HG03135 (cell line): ENCODE results near the gene DNAJC16.
"Not testable (repeated sequence)": the region's sequence is repeated elsewhere in the genome, so short reads cannot be mapped to it uniquely, and the experiment has no call there.

Source experiments
- ATAC-seq: cut with Tn5 transposase; IDR thresholded peaks from one replicate; pipeline ENCODE4 v1.9.1; 2021; ENCODE audit warnings: mild to moderate bottlenecking, moderate library complexity; ENCODE audit not compliant: unreplicated experiment

The DNAJC16 gene

DNA sequence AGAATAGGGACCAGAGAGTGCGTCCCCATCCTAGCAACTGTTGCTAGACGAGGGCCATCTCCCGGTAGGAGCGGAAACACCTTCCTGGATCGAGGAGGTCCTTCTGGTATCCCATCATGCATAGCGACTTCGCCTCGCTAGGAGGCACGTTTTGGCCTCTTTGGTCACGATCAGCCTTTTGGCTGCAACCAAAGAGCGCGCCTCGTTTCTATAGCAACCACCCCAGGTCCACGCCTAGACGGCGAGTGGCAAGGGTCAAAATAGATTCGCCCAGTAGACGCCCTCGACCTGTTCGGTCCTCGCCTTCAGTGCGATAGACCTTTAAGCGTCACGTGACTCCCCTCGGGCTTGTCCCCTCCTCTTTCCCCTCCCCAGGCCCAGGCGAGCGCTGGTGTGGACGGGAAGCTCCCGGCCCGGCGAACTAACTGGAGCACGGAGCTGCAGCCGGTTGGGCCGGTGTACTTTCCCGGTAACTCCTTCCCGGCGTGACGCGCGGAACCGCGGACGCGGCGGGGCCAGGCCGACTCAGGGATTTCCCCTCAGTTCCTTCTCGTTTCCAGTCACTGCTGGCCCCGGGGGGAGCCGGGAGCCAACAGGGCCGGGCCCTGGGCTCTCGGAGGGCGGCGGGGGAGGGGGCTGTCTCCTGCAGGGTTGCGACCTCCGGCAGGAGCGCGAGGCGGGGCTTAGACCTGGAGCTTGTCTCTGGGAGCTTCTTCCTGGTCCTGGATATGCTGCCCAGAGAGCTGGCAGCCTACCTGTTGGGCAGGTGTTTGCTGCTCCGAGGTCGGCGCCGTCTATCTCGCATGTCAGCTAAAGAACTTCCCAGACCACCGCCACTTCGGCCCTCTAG, at the start of gene DNAJC16:
Gene DNAJC16, plus strand, starts transcription at position 359 of the 850 bp plus-strand sequence. CDS start 2,258 bp downstream, outside the sequence.
- ATAC-seq: peak; percentile 60

DNA sequence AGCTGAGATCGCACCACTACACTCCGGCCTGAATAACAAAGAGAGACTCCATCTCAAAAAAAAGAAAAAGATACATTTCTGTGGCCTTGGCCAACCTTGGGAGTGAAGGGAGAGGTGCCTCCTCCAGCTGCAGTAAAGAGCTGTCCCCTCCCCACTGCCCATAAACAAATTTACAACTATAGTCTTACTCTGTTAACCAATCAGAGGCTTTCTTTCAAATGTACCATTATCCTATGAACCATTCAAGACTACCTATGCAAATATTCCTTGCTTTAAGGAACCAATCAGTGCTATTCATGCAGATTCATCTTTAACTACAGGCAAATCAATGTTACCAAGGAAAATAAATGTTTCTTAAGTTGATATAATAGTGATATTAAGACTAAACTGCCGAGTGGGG, 49.7 kb upstream of the DNAJC16 start:
- no peak for ATAC-seq

DNA sequence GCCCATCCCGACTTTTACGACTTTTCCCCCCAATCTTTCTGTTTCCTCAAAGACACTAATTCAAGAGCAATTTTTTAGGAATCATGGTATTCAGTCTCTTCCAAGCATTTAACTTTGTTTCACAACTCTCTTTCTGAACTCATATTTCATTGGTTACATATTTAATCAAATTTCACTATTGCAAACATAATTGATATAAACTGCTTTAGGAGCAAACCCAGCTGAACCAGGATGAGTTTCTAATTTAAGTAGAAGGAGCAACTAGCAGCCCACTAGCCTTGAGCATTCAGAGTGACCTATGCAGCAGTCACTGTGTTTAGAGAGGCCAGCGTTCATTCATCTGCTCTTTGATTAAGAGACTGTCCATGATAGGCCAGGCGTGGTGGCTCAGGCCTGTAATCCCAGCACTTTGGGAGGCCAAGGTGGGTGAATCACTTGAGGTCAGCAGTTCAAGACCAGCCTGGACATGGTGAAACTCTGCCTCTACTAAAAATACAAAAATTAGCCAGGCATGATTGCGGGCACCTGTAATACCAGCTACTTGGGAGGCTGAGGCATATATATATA, 48.9 kb upstream of the DNAJC16 start:
- no peak for ATAC-seq

DNA sequence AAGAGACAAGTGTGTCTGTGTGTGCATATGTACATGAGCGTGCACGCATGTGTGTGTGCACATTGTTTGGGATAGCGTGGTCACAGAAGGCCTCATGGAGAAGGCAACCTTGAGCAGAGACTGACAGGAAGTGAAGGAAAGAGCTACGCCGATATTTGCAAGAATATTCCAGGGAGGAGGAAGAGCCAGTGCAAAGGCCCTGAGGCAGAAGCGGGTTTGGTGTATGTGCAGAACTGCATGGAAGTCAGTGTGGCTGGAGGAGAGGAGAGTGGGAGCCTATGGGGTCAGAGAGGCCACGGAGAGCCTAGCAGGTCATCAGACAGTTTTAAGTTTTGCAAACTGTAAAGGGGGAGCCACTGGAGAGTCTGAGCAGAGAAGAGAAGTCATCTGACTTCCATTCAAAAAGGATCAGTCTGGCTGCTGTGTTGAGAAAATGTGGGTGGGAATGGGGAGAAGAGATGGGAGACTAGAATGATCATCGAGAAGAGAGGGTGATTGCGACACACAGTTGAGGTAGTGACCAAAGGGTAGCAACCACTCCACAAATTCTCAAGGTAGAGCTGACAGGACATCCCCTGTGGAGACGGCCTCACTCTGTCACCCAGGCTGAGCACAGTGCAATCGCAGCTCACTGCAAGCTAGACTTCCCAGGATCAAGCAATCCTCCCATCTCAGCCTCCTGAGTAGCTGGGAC, 46.8 kb upstream of the DNAJC16 start:
- ATAC-seq: no peak

DNA sequence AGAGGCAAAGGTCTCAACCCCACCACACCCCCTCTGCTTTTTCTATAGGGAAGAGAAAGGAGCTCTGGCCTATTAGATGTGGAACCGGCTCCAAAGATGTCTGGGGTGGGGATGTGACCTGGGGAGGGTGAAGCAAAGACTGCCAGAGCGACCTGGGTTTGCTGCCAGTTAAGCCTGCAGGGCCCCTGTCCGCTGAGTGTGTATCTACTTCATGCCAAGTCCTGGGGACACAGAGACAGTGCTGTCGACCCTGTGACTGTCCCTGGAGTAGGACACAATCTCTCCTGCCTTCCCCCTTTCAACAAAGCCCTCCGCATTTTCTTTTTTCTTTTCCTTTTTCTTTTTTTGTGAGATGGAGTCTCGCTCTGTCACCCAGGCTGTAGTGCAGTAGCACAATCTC, 44.2 kb upstream of the DNAJC16 start:
- not testable (repeated sequence) for ATAC-seq

DNA sequence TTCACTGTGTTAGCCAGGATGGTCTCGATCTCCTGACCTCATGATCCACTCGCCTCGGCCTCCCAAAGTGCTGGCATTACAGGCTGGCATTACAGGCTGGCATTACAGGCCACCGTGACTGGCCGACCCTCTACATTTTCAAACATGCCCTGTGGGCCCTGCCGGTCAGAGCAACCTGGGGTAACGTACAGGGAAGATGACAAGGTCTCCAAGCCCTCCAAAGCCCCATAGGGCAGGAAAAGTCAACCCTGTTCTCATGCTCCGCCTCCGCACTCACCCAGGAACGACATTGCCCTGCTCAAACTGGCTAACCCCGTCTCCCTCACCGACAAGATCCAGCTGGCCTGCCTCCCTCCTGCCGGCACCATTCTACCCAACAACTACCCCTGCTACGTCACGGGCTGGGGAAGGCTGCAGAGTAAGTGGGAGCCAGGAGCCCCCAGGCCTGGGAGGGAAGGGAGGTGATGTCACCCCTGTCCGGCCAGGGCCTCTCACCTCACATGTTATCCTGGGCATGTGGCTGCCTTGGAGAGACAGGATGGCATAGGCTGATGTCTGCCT, 43.6 kb upstream of the DNAJC16 start:
- ATAC-seq: not testable (repeated sequence)

DNA sequence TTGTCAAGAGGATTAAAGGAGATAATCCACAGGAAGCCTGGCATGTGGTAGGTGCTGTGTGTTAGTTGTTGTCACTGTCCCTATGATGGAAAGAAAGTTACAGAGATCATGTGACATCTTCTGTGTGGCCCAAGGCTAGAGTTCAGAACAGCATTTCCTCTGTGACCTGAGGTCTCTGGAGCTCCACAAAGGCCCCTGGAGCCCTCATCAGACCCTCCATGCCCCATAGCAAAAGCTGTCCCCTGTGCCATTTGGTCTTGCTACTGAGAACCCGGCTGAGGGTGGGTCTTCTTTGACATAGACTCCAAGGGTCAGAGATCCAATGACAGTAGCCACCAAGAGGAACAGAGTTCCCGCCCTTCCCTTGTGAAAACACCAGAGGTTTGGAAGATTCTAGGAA, 42.7 kb upstream of the DNAJC16 start:
- ATAC-seq: no peak

DNA sequence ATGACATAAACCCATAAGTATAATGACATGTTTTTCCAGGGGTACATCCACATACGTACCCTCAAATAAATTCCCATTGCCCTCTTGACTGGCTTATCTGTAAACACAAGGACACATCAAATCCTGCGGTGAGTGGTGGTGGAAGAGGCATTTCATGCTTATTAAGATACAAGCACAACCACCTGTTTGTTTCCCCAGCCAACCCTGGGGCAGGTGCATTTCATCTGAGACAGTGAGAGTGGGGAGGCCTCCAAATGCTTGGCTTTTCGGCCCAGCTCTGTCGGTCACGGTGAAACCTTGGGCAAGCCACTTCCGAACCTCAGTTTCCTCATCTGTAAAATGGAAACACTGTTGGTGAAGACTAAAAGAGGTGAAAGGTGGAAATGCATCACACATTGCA, 42.2 kb upstream of the DNAJC16 start:
- not testable (repeated sequence) for ATAC-seq

DNA sequence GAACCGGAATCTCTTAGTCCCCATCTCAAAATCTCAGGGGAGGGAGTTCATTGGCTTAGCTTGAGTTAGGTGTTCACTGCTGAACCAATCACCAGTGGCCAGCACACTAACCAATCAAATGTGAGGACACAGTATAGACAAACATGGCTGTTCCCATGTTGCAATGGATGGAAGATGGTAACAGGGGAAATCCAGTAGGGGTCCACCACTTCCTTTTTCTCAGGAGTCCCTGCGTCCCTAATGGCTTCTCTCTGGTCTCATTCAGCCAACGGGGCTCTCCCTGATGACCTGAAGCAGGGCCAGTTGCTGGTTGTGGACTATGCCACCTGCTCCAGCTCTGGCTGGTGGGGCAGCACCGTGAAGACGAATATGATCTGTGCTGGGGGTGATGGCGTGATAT, 41.0 kb upstream of the DNAJC16 start:
- no peak for ATAC-seq

DNA sequence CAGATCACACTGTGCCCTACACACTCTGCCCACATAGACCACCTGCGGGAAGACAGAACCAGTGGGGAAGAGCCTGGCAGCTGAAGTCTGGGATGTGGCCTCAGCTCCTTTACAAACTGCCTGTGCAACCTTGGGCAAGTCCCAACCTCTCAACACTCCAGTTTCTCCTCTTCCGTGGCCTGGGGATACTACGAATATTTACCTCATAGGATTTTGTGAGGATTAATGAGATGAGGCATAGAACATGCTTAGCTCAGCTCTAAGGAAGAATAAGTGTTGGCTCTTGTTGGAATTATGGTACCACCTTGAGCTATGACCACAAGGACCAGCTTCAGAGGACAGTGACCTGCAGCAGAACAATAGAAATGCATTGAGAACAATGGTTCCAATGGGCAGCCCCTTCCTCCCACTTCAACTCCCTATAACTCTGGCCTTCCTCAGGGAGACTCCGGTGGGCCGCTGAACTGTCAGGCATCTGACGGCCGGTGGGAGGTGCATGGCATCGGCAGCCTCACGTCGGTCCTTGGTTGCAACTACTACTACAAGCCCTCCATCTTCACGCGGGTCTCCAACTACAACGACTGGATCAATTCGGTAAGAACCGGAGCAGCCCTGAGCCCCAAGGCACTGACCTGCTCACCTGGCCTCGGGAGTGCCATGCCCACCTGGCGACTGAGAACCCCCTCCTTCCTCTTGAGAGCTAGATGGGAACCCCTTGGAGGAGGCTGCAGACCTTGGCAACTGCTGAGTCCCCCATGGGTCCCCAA, 39.6 kb upstream of the DNAJC16 start:
- not testable (repeated sequence) for ATAC-seq

DNA sequence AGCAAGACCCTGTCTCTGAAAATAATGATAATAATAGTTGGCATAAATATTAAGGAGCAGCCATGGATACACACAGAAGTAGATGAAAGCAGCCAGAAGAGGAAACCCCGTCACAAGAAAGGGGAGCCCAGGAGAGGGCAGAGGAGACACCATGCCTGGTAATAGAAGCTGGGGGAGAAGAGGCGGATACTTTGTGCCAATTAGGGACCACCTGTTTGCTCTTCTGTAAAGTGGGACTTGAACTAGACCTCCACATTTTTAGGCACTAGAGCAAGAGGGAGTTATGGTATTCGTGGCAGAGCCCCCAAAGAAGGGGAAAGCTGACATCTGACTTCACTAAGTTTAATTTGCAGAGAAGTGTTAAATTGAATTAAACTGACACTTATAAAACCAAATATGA, 38.3 kb upstream of the DNAJC16 start:
- no peak for ATAC-seq

DNA sequence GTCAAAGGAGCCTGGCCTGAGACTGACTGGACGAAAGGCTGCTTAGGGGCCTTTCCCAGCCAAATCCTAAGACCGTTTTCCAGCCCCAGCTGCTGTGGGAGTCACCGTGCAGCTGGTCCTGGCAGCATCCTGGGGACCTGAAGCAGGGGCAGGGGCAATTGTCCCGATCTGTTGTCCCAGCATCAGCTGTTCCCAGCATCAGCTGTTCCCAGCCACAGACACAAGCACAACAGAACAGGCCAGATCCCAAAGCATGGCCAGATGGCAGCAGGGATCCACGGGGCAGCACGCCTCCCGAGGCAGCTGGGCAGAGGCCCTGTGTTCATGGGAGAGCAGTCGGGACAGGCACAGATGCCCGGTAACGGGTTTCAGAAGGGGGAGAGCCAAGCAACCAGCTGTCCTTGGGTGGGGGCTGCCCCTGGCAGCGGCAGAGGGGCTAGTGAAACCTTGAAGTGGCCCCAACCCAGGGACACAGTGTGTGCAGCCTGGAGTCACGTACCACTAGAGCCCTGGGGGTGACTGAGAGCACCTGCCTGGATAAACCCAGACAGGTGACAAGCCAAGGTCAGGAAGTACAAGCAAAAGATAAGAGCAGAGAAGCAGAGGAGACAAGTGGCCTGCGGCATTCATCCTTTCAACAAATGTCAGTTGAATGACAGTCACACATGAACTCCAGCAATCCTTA, 37.5 kb upstream of the DNAJC16 start:
- ATAC-seq: no peak

DNA sequence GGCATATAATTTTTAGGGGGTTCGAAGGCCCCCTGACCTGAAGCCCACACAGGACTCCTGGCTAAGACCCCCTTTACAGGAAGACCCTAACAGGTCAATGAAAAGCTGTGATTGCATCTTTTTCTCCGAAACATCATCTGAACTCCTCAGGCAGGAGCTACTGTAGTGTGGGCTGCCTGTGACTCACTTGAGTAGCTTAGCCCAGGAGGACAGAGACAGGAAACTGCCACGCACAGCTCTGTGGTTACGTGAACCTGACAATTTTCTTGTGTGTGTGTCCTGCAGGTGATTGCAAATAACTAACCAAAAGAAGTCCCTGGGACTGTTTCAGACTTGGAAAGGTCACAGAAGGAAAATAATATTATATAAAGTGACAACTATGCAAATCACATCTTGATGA, 35.6 kb upstream of the DNAJC16 start:
- not testable (repeated sequence) for ATAC-seq

DNA sequence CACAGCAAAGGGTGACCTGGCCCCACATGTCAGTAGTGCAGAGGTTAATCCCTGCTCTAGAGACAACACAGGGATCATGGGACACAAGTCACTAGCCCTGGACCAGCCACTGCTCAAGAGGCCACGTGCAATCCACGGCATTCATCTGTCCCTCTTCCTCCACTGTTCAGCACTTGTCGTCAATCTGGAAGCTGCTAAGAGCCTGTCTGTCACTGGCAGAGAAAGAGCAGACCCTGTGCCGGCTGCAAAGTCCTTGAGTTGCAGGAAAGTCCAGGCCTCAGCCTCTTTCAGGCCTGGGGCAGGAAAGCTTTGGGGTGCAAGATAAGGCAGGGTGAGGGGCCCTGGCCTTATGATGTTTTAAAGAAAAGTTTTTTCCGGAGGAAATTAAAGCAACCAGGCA, 34.1 kb upstream of the DNAJC16 start:
- ATAC-seq: no peak

DNA sequence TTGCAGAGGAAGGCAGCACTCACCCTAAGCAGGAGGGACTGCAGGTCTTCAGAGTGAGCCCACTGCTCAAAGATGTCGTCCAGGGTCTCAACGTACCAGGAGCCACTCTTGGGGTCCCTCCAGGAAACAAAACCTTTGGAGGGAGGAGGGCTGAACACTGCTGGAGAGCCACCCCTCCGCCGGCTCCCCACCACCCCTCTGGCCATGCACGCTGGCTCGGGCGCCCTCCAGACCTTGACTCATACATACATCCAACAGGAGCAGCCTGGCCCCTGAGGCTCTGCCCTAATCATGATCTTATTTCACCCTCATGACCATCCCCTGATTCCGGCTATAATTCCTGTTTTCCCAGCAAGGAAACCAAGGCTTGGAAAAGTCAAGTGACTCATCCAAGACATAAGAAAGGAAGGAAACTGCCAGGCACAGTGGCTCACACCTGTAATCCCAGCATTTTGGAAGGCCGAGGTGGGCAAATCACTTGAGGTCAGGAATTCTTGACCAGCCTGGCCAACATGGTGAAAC, 32.7 kb upstream of the DNAJC16 start:
- ATAC-seq: no peak

DNA sequence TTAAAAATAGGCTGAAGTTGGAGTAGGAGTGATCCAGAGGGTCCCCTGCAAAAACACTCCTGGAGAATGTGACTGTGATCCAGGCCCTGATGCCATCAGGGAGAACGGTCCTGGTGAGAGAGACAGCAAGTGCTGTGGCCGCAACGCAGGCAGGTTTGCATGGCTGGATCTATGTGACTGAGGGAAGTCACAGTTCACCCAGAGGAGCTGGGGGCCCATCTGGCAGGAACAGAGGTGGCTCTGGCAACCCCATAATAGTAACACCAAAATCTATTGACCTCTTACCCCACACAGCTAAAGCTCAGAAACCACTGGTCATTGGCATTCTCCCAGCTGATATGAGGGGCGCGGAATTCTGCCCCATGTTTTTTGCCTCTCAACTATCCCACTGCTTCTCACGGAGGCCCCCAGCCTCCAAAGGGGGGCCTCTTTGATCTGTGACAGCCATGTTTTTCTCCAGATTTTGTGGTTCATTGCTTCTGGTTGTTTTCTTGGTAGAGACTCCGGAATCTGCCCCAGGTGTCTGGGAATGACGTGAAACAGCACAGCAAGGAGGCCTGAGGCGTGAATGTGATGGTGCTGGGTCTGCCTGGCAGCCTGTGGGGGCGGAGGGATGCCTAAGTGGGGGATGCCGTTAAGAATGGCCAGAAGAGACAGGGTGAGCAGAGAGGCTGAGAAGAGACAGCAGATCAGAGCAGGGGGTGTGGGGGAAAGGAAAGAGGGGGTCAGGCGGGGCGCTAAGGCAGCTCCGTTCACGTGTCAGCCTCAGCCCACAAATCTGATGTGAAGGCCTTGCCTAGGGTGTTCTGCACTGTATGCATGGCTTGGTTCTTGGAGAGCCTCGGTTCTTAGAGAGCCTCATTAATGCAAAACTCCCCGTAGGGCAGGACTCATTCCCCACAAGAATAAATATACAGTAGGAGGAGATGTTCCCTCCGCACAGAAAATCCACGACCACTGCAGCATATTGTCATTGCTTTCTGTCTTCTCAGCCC, 26.2 kb upstream of the DNAJC16 start:
- no peak for ATAC-seq

DNA sequence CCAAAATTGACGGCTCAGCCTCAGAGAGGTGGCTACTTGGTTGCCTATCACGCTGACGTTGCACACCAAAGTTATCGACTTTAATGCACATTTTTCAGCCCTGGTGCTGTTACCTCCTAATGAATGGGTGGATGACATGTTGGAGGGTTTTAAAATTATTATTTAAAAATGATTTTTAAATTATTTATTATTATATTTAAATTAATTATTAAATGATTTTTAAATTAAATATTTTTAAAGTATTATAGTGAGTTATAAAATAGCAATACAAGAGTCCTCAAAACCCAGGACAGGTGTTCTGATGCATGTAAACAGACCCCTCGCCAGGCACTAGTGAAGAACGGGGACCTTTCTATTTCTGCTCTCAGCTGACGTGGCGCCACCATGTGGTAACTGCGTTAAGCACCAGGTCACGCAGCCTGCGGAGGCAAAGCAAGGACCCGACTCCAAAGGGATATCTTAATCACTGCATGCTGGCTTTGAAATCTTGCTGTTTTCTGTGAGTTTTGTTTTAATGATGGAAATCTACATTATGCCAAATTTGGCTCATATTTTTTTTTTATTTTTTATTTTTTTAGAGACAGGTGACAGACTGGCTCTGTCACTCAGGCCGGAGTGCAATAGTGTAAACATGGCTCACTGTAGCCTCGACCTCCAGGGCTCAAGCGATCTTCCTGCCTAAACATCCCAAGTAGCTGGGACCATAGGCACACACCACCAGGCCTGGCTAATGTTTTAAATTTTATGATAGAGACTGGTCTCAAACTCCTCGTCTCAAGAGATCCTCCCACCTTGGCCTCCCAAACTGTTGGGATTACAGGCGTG, 25.2 kb upstream of the DNAJC16 start:
- ATAC-seq: no peak

DNA sequence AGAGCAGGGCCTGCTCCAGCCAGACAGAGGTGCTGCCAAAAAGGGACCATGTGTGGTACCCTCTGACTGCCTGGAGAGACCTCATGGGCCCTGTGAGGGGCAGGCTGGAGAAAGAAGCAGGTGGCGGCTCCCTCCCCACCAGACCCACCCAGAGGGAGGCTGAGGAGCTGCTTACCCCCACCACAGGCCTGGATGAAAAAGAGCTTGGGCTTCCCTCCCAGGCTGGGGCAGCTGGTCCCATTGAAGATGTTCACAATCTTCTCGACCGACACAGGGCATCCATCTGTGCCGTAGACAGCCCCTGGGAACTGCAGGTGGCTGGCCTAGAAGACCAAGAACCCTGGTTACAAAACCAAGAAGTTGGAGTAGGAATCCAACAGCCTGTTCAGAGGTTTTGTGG, 22.2 kb upstream of the DNAJC16 start:
- ATAC-seq: no peak
